ENCODE data around the gene OSBPL8. TPM values are rescaled to one million over a fixed set of nuclear protein-coding genes. Genes with fewer than 3 reads are reported as not detected.

OSBPL8 gene
- total and polyA plus RNA-seq, 9 of the 15 experiments (the other 6 are each of a cell fraction or from before 2014, with no cell fraction given) = 17.4 to 82.7 (median 42.8) TPM

- TF ChIP-seq ZHX1 (conservative IDR thresholded peaks at IDR 0.05; ENCODE audit: low read length) (no peak), NFIC (IDR thresholded peaks at IDR 0.05) (no peak), EP400 (IDR thresholded peaks at IDR 0.05) (no peak), CC2D1A (IDR thresholded peaks at IDR 0.05) (no peak), ESRRA (IDR thresholded peaks at IDR 0.05; ENCODE audit: borderline replicate concordance, low read depth) (peak; percentile 40; the same call in 1 of the 2 replicates), TCF3 (CRISPR knock-in tag; IDR thresholded peaks at IDR 0.05) (no peak; the same call in 1 of the 2 replicates), GTF3C2 (IDR thresholded peaks at IDR 0.05; ENCODE audit: borderline replicate concordance, extremely low read depth, insufficient read length) (no peak), NONO (IDR thresholded peaks at IDR 0.05; ENCODE audit: low read depth in 2 of 2, low read length in 1 of 2) (no peak), STAT6 (CRISPR knock-in tag; IDR thresholded peaks at IDR 0.05) (no peak), EGR1 (conservative IDR thresholded peaks at IDR 0.05) (no peak), L3MBTL2 (IDR thresholded peaks at IDR 0.05) (no peak), BRCA1 (IDR thresholded peaks at IDR 0.05) (no peak), BRCA1 (CRISPR knock-in tag; IDR thresholded peaks at IDR 0.05) (no peak), ZBTB8A (IDR thresholded peaks at IDR 0.05; ENCODE audit: partially characterized antibody) (no peak), MBD2 (IDR thresholded peaks at IDR 0.05; ENCODE audit: borderline replicate concordance, low read depth) (no peak), TARDBP (IDR thresholded peaks at IDR 0.05) (no peak), E2F8 (IDR thresholded peaks at IDR 0.05; ENCODE audit: low read depth, partially characterized antibody) (no peak), CBX1 (IDR thresholded peaks at IDR 0.05; ENCODE audit: low read depth) (no peak), CBFA2T3 (IDR thresholded peaks at IDR 0.05) (peak; percentile 62)
Measured at GRCh38 chr12:76544601-76545261, 14.8 kb downstream of the OSBPL8 start (continued).
